K562 (cell line): ENCODE results near the gene TMEM225B. TPM values are rescaled to one million over a fixed set of nuclear protein-coding genes. Genes with fewer than 3 reads are reported as not detected.

ENCODE experiments used
- AFF1 ChIP-seq, 2 experiments: fragments of 450-650 bp; IDR thresholded peaks; 2 replicates each; pipeline ENCODE4 v1.6.1; 2018; ENCODE audit warnings: mild to moderate bottlenecking in 2 of 2, low read depth in 1 of 2; ENCODE audit not compliant: partially characterized antibody in 2 of 2
- CREB3L1 ChIP-seq: fragments of 450-650 bp; IDR thresholded peaks from 2 replicates; pipeline ENCODE4 v1.6.1; 2014; ENCODE audit warnings: low read depth, mild to moderate bottlenecking, moderate library complexity, borderline replicate concordance
- EP400 ChIP-seq: fragments of 450-650 bp; IDR thresholded peaks from 2 replicates; pipeline ENCODE4 v1.6.1; 2017; ENCODE audit warnings: antibody characterized with exemption, mild to moderate bottlenecking, moderate library complexity
- ETS2 ChIP-seq: IDR thresholded peaks from 2 replicates; pipeline ENCODE4 v1.6.1; 2016; ENCODE audit warnings: borderline replicate concordance, missing genetic modification characterization, mild to moderate bottlenecking, moderate library complexity, missing compliant biosample characterization; ENCODE audit not compliant: poor library complexity, severe bottlenecking
- HIVEP1 ChIP-seq: fragments of 250-450 bp; sonication (Bioruptor Pico); IDR thresholded peaks from 2 replicates; pipeline ENCODE4 v1.4.0; 2020; ENCODE audit warnings: mild to moderate bottlenecking
- HNRNPLL ChIP-seq: fragments of 200-400 bp; formaldehyde crosslinking; IDR thresholded peaks from 2 replicates; pipeline ENCODE4 v1.6.1; 2017; ENCODE audit warnings: low read length, low read depth, mild to moderate bottlenecking; ENCODE audit not compliant: poor library complexity, severe bottlenecking
- L3MBTL2 ChIP-seq: fragments of 450-650 bp; IDR thresholded peaks from 2 replicates; pipeline ENCODE4 v1.6.1; 2016; ENCODE audit warnings: mild to moderate bottlenecking, moderate library complexity
- MYBL2 ChIP-seq, 2 experiments: fragments of 450-650 bp in 1 of 2; sonication (generic) in 1 of 2; formaldehyde crosslinking in 1 of 2; IDR thresholded peaks; 2 replicates each; pipeline versions ENCODE4 v1.6.1 to v1.8.1; 2017 to 2022; ENCODE audit warnings: borderline replicate concordance in 1 of 2, inconsistent platforms in 1 of 2, low read depth in 1 of 2, mild to moderate bottlenecking in 1 of 2, missing genetic modification reagents in 1 of 2, moderate library complexity in 1 of 2
- RBM25 ChIP-seq: fragments of 200-400 bp; formaldehyde crosslinking; IDR thresholded peaks from 2 replicates; pipeline ENCODE4 v1.6.1; 2018; ENCODE audit warnings: low read length, low read depth, moderate library complexity; ENCODE audit not compliant: severe bottlenecking
- STAT6 ChIP-seq: sonication (generic); formaldehyde crosslinking; IDR thresholded peaks from 2 replicates; pipeline ENCODE4 v1.8.1; 2023; ENCODE audit warnings: mild to moderate bottlenecking, missing genetic modification reagents
- ZBTB12 ChIP-seq: fragments of 250-450 bp; sonication (Bioruptor Pico); IDR thresholded peaks from 2 replicates; pipeline ENCODE4 v1.4.0; 2020
- ZBTB26 ChIP-seq: fragments of 450-650 bp; formaldehyde crosslinking; IDR thresholded peaks from 2 replicates; pipeline ENCODE4 v1.4.0; 2022; ENCODE audit warnings: missing genetic modification characterization
- ZFP36 ChIP-seq: fragments of 150-350 bp; IDR thresholded peaks from 2 replicates; pipeline ENCODE4 v1.6.1; 2018; ENCODE audit warnings: low read length, low read depth; ENCODE audit not compliant: partially characterized antibody
- ZNF75A ChIP-seq: fragments of 450-650 bp; formaldehyde crosslinking; IDR thresholded peaks from 2 replicates; pipeline ENCODE4 v1.4.0; 2020; ENCODE audit warnings: mild to moderate bottlenecking
- polyA plus RNA-seq, 8 experiments: library from polyadenylated mRNA; depleted of rRNA in 4 of 8; stranded (reverse) in 5 of 8; unstranded in 3 of 8; fragments of >200 nt; fragmentation: Nextera tagmentation in 2 of 8; fragmentation: Illumina TruSeq in 1 of 8; extraction: Ambion mirVana in 2 of 8; extraction: Trizol in 1 of 8; gene quantifications; 2 replicates each; pipeline versions ENCODE4 v1.2.1 to v1.2.3, GENCODE V29; 2011 to 2014; ENCODE audit warnings: inconsistent platforms in 1 of 8, missing spikeins in 1 of 8
- total RNA-seq, 7 experiments: library from RNA; depleted of rRNA in 6 of 7; stranded (reverse); fragments of >200 nt in 6 of 7; fragmentation: Illumina TruSeq in 2 of 7; extraction: Trizol in 2 of 7; gene quantifications; 2 replicates each; pipeline versions ENCODE4 v1.2.1 to v1.2.3, GENCODE V29; 2011 to 2021; ENCODE audit warnings: low replicate concordance in 1 of 7

TMEM225B gene
- total and polyA plus RNA-seq, 9 of the 15 experiments (the other 6 are each of a cell fraction or from before 2014, with no cell fraction given): 0.08 to 0.73 (median 0.56) TPM

GRCh38 chr7:99616359-99617191 lies 18.5 kb downstream of the TMEM225B start, which contains the start of gene ZSCAN25 (continued):
- TF ChIP-seq CREB3L1 (peak; percentile 95), HNRNPLL (peak; percentile 76), MYBL2 (IDR thresholded peaks at IDR 0.05; ENCODE audit: low read depth) (peak; percentile 16; the same call in 1 of the 2 replicates), MYBL2 (CRISPR knock-in tag; IDR thresholded peaks at IDR 0.05; ENCODE audit: borderline replicate concordance) (no peak), STAT6 (CRISPR knock-in tag) (peak; percentile 98), ZBTB12 (CRISPR knock-in tag) (peak; percentile 61; the same call in 1 of the 2 replicates), ZNF75A (no peak; the same call in 1 of the 2 replicates), RBM25 (peak; percentile 94), L3MBTL2 (peak; percentile 96), AFF1 (IDR thresholded peaks at IDR 0.05; ENCODE audit: low read depth in 1 of 2, partially characterized antibody in 2 of 2) (peak in 1 of 2 experiments; percentile 61), ZBTB26 (CRISPR knock-in tag) (0 out of 2 replicates have a peak, but pooled peaks have one; percentile 16), ETS2 (tag) (no peak), ZFP36 (peak; percentile 100), EP400 (peak; percentile 95), HIVEP1 (CRISPR knock-in tag) (peak; percentile 50; the same call in 1 of the 2 replicates)
